Measurements from ENCODE around the gene EBF3.

DNA sequence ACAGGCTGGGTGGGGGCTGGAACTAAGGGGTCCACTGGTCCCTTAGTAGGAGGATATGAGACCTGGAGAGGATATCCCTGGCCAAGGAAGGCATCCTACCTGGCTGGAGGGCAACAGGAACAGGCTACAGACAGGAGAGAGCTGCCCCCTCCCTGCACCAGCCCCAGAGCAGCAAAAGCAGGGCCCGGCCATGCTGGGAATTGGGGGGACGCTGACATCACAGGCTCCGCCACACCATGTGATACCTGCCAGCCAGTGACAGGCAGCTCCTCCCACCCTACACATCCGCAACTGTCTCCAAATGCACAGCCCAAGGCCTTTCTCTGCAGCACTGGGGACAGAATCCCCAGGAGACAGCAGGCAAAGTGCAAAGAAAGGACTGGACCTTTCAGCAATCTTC lies 100.0 kb downstream of the EBF3 start:
- TF ChIP-seq, protein P1, sequence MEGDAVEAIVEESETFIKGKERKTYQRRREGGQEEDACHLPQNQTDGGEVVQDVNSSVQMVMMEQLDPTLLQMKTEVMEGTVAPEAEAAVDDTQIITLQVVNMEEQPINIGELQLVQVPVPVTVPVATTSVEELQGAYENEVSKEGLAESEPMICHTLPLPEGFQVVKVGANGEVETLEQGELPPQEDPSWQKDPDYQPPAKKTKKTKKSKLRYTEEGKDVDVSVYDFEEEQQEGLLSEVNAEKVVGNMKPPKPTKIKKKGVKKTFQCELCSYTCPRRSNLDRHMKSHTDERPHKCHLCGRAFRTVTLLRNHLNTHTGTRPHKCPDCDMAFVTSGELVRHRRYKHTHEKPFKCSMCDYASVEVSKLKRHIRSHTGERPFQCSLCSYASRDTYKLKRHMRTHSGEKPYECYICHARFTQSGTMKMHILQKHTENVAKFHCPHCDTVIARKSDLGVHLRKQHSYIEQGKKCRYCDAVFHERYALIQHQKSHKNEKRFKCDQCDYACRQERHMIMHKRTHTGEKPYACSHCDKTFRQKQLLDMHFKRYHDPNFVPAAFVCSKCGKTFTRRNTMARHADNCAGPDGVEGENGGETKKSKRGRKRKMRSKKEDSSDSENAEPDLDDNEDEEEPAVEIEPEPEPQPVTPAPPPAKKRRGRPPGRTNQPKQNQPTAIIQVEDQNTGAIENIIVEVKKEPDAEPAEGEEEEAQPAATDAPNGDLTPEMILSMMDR (IDR thresholded peaks at IDR 0.05 in 8 of 11, conservative IDR thresholded peaks at IDR 0.05 in 3 of 11): no peak
- TF ChIP-seq POLR2AphosphoS5 (IDR thresholded peaks at IDR 0.05): no peak
